GM18907 (cell line): Measurements from ENCODE around the gene CDK18.
"Not testable (repeated sequence)": the region's sequence is repeated elsewhere in the genome, so short reads cannot be mapped to it uniquely, and the experiment has no call there.

Experiments used
- ATAC-seq: cut with Tn5 transposase; IDR thresholded peaks from one replicate; pipeline ENCODE4 v1.9.1; 2021; ENCODE audit warnings: mild to moderate bottlenecking, moderate library complexity; ENCODE audit not compliant: unreplicated experiment

The CDK18 gene

DNA sequence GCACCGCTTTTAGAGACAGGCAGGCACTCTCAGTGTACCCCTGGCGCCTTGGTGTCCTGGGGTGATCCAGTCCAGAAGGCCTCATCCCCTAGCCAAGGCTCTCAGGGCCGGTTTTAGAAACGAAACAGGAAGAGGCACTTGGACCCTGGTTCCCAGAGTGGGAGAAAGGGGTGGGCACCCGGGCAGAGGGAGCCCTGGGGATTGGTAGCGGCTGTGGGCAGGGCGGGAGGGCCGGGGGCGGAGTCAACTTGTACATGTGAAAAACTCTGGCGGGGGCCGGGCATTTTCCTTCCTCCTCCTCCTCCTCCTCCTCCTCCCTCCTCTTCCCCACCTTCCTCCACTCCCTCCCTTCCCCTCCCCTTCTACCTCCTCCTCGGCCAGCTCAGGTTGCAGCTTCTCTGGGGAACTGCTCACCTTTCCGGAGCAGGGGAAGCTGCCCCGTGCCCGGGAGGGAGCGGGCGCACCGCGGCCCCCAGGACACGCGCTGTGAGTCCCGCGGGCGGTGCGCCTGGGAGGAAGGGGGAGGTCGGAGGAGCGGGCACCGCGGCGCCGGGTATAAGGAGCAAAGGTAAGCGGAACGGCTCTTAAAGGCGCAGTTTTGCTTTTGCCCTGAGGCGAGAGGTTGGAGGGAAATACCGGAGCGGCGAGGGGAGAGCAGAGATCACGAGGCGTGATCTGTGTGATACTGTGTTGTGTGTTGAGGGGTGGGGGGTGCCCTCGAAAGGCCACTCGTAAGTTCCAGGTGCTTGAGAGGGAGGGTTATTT, at the start of gene CDK18:
Gene CDK18 (plus strand): TSS at position 359 of the 765 bp plus-strand sequence. CDS start 18,499 bp downstream, outside the sequence.
- ATAC-seq, result no peak

DNA sequence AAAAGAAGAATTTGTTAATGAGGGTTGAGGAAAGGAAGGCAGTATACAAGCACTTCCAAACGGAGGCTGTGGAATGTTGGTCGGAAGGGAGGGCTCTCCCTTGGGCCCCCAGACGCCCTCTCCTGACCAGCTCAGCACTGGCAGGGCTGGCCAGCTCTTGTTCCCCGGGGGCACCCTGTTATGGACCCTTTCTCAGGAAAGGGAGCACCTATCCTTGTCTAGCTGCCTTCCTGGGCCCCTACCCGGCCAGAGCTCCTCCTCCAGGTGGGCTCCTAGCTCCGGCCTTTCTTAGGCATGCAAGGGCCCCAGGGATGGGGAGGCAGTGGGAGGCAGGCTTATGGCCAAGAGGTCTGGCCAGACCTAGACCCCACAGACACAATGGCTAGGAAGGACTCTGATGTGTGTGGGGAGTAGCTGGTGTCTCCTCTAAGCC, 49.5 kb upstream of the CDK18 start:
- ATAC-seq, result no peak

DNA sequence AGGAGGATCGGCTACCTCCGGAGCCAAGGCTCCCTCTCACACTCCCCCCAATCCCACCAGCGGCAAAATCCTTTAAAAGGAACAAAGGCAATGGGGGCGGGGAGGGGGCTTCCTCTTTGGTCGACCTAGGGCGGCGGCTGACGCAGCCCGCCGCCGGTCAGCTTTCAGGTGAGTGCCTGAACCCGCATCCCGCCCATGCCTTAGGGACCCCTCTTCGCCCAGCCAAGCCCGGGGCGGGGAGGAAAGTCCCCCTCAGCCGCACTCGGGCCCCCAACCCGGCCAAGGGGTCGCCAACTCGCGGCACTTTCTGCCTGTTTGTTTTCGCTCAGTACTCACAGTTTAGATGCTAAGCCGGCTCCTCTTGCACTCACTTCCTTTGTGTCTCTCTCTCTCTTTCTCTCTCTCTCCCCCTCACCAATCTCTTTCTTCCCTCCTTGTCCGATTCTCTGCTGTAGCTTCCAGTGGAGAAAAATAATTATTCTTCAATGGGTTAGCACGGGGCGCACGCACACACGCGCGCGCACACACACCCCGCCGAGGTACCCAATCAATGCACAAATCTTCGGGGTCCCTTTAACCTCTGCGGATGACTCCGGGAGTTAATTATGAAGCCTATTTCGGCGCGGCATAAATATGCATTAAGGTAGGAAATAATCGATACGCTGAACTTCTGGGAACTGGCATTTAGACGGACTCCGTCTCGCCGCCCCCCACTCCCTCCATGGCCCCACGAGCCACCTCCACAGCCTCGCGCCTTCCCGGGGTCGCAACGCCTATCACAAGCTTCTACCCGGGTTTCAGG, 48.7 kb upstream of the CDK18 start, which contains the start of gene BLACAT1:
Gene BLACAT1 (minus strand): TSS at position 465 of the 802 bp plus-strand sequence.
- no peak for ATAC-seq

DNA sequence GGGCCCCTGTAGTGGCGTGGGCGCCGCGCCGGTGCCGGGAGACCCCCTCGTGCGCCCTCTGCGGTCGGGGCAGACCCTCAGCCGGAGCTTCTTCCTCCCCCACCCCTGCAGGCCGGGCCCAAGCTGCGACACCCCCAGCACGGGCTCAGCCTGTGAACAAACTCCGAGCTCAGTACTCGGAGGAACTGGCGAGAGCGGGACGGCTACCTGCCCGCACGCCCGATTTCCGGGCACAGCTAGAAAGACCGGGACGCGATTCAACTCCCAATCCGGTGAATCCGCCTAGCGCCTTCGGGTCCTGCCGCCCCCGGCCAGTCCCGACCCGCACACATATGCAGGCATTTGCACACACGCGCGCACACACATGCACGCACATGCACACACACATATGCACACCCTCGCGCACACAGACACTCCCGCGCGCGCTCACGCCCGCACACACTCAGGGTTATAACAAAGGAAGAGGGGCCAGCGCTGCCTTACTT, 48.0 kb upstream of the CDK18 start:
- ATAC-seq, result no peak

DNA sequence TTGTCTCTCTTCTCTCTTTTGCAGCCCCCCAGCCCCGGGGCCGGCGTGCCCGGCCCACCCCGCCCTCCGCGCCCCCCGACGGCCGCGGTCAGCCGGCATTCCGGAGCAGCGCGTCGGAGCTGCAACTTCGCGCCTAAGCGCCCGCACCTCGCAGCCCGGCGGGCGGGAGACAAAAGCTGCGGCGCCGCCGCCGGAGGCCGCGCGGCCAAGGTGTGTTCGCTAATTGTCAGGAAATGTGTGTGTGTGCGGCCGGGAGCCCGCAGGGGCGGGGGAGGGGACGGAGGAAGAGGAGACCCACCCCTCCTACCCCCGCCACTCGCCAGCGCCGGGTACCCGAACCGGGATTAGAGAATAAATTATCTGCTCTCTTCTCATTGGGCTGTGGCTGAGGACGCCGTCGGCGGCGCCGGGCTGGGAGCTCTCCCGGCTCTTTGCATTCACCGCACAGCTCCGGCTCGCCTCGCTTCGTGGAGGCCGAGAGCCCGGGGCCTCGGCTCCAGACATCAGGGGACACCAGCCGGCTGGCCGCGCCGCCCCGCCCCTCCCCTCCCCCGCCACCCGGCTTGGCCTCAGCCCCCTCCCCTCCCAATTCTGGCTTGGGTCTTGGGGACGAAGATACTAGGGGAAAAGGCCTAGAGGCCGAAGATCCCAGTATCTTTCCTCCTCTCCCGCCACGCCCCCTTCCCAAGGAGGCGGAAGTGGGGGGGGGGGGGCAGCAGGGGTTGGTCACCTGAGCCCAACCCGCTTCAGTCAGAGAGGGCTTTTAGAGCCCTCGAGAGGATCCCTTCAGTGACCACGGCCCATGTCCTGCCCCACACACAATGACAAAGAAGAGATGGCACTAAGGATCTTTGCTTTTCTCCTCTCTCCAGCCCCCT, 47.4 kb upstream of the CDK18 start:
- no peak for ATAC-seq

DNA sequence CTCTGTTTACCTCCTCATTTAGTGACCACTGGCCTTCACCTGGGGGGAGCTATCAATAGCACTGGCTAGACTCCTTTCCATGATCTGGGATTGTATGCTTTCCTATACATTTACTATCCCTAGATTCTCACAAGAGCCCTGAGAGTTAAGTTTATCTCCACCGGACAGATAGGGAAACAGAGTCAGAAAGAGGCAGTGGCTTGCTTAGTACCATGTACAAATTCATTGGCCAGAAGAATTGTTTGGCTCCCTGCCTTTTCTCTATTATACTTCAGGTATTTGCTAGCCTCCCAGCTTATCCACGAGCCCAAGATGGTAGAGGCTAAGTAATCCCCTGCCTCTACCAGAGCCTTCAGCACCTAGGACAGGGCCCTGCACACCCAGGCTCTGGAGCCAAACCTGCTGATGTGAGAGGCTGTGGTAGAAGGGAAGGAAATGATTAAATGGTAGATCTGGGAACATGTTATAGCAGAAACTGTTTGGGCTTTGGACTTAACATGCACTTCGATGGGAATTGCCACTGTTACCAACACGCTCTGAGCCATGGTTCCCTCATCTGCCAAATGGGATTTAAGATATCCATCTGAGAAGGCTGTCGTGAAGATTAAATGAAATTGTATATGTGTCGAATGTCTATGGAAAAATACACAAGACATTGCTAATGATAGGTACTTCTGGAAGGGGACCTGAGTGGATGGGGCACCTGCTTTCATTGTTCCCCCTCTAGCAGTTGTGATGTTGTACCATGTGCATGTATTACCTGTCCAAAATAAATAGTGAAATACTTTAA, 45.5 kb upstream of the CDK18 start:
- ATAC-seq, result no peak

DNA sequence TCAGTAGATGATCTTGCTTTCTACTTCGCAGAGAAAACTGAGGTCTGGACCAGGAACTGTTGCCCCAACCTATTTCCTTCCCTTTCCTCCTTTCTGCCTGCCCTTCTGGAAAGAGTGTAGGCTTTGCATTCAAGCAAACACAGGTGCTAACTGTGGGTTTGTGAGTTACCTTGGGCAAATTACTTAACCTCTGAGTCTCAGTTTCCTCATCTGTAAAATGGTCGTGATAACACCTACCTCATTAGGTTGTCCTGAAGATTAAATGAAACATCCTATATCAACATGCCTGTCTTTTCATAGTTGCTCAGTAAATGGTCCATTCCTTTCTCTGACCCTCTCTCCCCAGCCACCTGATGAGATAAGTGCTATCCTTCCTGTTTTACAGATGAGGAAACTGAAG, 39.1 kb upstream of the CDK18 start:
- ATAC-seq, result no peak

DNA sequence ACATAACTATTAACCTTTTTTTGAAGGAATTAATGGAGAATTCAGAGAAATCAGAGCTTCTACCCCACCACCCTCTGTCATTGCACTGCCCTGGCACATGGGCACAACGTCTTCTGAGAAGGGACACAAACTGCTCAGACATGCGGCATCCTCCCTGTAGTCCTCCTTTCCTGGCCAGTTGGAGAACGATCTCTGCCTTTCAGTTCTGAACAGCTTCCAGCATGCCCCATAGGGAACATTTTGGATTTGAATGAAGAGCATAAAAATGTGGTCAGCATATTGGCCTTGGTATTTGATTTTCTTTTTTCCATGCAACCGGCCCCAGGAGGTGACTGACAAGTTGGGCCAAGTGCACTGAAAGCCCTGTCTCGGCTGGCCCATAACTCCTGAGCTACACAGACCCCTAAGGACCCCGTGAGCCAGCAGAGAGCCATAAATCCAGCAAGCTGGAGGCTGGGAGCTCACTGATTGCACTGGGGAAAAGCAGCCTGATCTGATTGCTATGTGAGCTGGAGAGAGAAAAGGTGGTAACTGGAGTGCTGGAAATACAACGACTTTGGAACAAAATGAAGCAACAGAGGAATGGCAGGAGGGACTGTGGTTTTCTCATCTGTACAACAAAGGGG, 37.8 kb upstream of the CDK18 start:
- no peak for ATAC-seq

DNA sequence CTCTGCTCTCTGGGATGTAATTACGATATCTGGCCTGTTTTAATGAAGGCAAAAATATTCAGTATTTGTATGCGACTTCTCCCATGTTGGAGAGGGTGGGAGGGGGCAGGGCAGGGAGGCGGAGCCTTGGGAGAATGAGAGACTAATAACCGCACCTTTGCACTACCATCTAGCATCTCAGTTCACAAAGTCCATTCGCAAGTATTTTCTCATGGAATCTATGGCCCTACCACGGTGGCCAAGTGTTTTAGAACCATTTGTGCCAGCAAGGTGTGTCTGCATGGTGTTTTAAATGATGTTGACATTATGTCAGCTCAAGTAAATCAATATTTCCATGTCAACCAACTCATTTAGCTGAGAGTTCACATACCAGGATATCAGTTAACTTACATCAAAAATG, 34.3 kb upstream of the CDK18 start:
- no peak for ATAC-seq

DNA sequence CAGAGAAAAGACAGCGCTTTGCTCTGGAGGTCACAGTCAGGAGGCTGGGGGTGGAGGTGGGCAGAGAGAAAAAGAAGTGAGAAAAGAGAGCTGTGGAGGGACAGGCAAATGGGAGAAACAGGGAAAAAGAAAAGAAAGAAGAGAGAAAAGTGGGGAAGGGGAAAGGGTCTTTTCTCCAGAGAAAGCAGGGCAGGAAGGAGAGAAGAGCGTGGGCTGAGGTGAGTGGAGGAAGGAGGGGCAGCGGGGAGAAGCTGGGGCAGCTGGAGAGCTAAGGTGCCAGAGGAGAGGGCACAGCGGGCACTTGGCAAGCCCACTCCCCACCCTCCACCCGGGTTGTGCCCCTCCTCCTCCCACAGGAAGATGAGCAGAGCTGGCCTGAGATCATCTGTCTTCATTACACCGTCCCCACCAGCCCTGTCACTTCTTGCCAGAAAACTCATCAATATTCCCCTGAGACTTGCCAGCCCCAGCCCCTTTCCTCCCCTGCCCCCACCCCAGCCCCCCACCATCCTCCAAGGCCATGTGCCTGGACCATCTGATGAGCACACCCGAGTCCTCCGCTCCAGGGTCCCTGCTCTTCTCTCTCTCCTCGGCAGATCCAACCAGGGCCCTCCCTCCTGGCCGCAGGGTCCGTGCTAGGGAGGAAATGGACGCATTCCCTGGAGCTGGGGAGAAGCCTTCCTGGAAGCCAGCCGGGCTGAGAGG, 31.6 kb upstream of the CDK18 start:
- no peak for ATAC-seq

DNA sequence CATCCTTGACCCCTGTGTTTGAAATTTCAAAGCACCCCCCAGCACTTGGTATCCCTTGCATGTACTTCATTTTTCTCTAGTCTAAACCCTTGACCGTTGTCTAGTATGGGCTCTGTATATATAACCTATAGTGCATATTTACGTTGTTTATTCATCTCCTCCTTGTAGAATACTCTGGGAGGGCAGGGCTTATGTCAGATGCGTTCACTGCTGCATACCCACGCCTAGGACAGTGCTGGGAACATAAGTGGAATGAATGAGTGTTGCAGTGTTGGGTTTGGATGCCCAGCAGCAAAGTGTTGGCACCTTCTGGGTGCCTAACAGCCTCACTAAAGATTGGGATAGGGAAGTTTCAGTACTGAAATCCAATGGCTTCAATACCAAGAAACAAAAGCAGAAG, 31.0 kb upstream of the CDK18 start:
- no peak for ATAC-seq

DNA sequence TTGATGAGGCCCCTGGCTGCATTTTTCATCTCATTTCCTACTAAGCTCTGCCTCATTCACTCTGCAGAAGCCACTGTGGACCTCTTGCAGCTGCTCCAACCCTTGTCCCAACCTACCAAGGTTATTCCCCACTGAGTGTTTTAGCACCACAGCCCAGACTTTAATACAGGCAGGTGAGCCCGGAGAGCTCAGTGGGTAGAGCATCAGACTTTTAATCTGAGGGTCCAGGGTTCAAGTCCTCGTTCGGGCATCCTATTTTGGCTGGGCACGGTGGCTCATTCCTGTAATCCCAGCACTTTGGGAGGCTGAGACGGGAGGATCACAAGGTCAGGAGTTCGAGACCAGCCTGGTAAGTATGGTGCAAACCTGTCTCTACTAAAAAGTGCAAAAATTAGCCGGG, 30.5 kb upstream of the CDK18 start:
- no peak for ATAC-seq

DNA sequence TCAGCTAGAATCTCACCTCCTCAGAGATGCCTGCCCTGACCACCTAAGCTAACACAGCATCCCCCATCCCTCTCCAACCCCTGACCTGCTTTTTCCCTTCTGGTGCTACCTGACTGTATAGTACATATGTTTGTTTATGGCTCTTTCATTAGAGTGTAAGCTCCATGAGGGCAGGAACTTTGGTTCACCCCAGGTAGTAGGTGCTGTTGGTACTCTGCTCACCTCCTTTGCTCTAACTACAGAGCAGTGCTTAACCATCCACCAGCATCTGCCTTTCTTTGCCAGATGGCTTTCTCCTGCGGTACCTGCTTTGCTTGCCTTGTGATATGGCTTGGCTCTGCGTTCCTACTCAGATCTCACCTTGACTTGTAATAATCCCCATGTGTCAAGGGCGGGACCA, 29.9 kb upstream of the CDK18 start:
- no peak for ATAC-seq

DNA sequence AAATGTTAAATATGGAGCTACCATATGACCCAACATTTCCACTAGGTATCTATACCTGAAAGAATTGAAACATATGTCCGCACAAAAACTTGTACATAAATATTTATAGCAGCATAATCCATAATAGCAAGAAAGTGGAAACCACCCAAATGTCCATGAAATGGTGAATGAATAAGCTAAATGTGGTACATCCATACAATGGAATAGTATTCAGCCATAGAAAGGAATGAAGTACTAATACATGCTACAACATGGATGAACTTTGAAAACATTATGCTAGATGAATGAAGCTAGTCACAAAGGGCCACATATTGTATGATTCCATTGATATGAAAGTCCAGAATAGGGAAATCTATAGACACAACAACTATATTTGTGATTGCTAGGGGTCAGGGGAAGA, 28.6 kb upstream of the CDK18 start:
- no peak for ATAC-seq

DNA sequence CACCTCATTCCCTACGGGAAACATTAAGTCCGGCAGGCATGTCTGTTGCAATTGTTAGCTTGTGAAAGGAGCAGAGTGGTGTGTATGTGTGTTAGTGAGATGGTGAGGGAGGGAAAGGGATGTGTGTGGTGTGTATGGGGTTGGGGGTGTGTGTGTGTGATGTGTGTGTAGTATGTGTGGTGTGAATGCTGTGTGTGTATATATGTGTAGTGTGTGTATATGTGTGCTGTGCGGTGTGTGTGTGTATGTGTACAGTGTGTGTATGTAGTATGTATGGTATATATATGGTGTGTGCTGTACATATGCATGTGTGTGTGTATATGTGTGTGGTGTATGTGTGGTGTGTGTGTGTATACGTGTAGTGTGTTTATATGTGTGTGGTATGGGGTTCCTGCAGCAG, 27.8 kb upstream of the CDK18 start:
- ATAC-seq, result no peak

DNA sequence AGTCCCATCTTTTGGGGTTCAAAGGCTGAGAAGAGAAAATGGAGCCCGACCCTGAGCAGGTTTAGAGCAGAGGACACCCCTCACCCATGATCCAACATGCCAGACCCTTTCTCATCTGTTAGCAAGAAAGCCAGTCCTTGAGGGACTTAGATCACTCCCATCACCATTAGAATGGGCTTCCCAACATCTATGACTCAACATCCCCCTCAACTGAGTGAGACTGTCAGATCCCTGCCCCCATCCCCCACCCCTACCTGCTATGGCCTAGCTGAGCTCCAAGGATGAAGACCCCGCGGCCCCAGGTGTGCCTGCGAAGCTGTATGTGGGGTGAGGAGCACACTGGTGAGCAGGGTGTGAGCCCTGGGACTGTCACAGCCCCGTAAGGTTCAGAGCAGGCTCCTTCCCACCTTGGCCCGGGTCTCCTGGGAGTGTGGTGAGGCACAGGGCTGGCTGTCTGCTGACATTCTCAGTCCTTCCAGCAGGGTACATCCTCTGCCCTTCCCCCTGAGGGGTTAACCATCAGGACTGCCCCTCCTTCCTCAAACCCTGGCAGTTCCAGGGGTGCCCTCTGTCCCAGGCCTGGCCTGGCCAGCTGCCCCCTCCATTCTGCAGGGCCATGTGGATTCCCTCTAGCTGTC, 27.2 kb upstream of the CDK18 start:
- no peak for ATAC-seq

DNA sequence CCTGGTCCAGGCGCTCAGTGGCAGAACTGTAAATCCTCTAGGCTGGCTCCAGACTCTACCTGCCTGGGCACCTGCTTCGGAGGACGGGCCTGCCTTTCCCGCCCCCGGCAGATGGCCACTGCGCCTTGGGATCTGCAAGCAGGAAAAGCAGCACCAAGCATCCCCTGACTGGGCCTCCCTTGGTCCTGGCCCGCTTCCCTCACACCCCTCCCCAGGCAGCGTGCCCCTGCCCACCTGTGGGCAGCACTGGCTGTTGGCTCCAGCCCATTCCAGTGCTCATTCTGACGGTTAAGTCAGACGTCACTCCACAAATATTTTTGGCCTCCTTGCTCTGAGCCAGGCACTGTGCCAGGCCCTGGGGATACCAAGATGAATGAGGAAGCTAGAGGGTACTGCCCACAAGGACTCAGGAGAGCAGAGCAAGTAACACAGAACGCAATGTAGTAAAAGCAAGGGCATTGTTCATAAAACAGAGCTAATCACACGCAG, 26.7 kb upstream of the CDK18 start:
- ATAC-seq, result no peak

DNA sequence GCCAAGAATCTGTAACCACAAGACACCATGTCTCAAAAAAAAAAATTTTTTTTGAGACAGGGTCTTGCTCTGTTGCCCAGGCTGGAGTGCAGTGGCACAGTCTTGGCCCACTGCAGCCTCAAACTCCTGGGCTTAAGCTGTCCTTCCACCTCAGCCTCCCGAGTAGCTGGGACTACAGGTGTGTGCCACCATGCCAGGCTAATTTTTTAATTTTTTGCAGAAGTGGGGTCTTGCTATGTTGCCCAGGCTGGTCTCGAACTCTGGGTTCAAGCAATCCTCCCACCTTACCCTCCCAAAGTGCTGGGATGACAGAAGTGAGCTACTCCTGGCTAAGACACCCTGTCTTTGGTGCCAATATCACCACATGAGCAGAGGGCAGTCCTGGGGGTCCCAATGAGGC, 25.5 kb upstream of the CDK18 start:
- ATAC-seq, result not testable (repeated sequence)
